NK-92 treated with Interleukin-12 subunit alpha and Interleukin-12 subunit beta, amount 100 ng/mL, for 24 hours (cell line): ENCODE results near the gene DHX38.
"Not testable (repeated sequence)": the region's sequence is repeated elsewhere in the genome, so short reads cannot be mapped to it uniquely, and the experiment has no call there.

ENCODE experiments used
- DNase-seq: peaks from one replicate; lab custom pipeline; 2025; lab: John Stamatoyannopoulos, UW

The DHX38 gene

DNA sequence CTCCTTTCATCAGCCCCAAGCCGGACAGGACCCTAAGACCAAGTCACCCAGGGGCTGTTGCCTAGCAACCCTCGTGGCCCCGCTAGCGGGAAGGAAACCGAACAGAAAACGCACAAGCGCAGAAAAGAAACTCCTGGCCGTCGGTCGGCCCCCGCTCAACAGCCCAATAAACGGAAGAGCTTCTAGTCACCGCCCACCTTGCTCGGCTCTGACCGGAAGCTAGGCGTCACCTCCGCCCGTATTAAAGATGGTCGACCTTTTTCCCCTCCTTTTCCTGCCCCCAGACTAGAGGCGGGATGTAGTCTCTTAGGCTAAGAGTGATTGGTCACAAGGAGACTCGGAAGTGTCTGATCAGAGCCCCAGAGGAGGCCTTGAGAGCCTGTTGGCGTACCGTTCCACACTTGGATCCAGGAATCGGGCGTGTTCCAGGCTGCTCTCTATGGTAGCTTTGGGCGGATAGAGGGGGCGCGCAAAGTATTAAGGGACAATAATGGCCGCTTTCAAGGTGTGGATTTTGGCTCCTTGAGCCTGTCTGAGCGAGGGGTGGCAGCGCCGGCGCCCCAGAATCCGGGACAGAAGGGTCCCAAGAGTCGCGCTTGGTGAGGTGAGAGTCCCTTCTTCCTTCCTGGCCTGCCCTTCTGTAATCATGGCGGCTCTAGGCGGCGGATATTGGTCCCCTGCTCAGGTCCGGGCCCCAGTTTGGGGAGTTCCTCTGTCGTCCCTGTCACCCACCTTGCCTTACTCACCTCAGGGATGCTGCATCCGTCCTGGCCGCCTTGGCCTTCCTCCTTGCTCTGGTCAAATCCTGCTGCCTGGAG, at the start of gene DHX38, which contains the start of gene TXNL4B:
DHX38 (plus strand) TSS at position 400 of the 818 bp plus-strand sequence. CDS start 2,311 bp downstream, outside the sequence.
TXNL4B (minus strand) TSS at position 173 of the 818 bp plus-strand sequence. CDS start 2,871 bp downstream, outside the sequence.
- peak; percentile 83 for DNase-seq

DNA sequence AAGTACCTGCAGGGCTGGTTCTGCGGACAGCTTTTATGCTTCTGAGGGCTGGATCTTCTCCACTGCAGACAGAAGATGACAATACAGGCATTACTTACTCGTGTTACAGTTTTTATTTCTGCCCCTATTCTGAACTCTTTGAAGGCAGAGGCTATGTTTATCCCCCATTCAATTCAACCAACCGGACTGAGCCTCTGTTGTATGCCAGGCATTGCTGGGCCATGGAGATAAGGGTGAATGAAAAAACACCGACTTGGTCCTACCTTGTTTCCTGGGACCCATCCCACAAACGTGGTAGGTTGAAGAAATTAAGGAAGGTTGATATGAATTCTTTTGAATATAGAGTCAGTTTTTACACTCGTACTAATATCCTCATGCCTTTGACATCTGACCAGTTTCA, 49.4 kb upstream of the DHX38 start:
- DNase-seq = no peak

DNA sequence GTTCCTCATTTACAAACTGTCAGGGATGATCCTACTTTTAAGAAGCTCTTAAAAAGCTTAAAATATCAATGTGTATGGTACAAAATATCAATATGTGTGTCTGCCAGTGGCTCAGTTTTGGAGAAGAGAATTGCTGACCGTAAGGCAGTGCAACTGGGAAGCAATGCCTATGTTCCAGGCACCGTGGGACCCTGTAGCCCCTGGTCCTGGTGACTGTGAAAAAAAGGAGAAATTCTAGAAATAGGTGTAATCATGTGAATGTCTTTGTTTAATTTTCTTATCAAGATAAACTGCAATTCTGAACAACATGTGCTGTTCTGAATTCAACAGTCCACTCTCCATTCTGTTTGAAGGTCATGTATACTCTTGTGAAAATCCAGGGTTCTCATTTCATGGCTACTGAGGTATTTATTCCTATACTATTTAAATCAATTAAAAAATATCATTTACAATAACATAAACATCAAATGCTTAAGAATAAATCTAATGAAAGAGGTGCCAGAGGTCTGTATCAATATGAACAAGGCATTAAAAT, 48.8 kb upstream of the DHX38 start:
- no peak for DNase-seq

DNA sequence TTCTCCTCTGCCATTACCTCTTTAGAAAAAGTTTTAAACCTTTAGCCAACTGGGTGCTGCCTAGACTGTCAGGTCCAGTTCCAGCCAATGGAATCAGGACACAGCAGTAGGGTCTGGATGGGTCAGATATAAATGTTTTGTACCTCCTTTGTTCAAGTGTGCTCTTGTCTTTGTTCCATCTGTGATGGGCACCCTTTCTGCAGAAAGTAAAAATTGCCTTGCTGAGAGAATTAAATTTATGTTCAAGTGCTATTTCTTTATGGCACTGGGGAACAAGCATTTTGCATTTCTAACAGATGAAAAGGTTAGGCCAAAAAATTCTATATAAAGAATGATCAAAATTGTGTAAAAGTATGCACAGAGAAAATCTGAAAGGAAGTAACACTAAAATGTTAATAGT, 44.5 kb upstream of the DHX38 start:
- no peak for DNase-seq

DNA sequence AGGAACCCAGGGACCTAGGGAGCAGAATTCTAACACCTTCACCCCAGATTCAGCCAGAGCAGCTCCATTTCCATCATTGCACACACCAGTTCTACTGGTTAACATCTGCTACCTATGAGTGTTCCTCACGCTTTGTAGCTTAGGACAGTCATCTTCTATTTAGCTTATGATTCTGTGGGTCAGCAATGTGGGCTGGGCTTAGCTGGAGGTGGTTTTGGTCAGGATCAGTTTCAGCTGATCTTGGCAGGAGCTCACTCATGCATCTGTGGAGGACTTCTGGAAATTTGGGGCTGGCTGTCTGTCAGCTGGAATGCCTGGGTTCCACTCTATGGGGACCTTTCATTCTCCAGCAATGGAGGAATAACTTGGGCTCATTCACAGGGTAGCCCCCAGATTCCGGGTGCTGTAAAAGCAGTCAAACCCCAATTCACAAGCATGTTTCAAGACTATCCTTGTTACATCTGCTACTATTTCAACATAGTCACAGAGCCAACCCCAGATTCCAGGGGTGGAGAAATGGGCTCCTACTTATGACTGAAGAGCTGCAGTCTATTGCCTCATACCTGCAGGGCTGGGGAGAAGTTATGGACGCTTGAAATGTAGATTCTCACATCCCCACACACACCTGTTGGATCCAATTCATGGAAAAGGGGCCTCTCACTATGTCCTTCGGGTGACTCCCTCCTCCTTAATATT, 42.7 kb upstream of the DHX38 start:
- no peak for DNase-seq

DNA sequence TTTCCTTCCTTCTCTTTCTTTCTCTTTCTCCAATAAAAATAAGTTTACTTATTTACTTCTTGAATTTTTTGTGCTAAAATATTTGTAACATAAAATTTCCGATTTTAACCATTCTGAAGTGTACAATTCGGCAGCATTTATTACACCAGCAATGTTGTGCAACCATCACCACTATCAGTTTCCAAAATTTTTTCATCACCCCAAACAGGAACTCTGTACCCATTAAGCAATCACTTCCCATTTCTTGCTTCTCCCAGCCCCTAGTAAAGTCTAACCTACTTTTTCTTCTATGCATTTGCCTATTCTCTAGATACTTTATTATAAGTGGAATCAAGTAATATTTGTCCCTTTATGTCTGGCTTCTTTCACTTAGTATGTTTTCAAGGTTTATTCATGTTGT, 41.8 kb upstream of the DHX38 start:
- DNase-seq = no peak

DNA sequence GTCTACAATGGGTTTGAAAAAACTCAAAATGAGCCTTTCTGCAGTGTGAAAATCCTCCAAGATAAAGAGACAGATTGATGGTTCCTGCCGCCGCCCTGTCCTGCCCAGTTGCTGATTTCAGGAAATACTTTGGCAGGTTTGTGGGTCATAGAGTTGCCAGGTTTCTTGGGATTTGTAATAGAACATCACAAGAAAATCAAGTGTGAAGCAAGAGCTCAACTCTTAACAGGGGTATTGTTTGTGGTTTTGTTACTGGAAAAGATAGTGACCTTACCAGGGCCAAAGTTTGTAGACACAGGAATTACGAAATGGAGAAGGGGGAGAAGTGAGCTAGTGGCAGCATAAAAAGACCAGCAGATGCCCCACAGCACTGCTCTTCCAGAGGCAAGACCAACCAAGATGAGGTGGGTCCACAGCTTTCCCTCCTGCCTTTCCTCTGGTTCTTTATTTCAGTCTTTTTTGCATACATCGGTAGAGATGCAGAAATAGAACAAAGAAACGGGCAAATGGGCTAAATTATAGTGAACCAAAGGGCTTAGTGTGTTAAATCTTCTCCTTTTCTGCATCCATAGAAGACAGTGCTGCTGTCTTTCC, 39.3 kb upstream of the DHX38 start, which contains the start of gene HP:
HP (plus strand) TSS at position 252 of the 594 bp plus-strand sequence; CDS start at position 400, 148 bp downstream.
- DNase-seq = not testable (repeated sequence)

DNA sequence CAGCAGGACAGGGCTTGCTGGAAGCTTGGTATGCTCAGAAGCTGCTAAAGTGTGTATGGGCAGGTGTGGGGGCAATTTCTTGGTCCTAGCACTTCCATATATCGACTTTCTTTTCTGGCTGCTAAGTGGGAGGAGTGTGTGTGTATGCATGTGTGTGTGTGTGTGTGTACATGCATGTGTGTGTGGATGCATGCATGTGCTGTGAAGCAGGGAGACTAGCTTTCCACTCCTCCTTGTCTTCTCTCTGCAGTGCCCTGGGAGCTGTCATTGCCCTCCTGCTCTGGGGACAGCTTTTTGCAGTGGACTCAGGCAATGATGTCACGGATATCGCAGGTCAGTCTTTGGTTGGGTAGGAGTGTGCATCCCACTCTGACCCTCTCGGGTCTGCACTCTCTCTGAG, 37.7 kb upstream of the DHX38 start:
- DNase-seq = no peak

DNA sequence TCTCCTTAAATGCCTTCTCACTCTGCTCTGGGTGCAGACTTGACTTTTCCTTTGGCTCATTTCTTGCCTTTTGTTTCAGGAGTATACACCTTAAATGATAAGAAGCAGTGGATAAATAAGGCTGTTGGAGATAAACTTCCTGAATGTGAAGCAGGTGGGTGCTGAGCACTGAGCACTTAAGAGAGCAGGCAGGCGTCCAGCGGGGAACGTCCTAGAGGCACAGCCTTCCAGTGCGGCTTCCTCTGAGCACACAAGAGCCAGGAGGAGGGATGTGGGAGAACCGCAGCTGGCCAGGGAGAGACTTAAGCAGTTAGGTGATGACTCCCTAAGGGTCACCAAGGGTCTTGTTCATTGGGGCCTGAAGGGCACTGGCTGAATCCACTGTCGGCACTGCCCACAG, 36.3 kb upstream of the DHX38 start:
- DNase-seq = not testable (repeated sequence)

DNA sequence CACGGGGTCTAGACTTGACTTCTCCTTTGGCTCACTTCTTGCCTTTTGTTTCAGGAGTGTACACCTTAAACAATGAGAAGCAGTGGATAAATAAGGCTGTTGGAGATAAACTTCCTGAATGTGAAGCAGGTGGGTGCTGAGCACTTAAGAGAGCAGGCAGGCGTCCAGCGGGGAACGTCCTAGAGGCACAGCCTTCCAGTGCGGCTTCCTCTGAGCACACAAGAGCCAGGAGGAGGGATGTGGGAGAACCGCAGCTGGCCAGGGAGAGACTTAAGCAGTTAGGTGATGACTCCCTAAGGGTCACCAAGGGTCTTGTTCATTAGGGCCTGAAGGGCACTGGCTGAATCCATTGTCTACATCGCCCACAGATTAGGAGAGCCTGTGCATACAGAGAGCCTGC, 34.6 kb upstream of the DHX38 start:
- DNase-seq = not testable (repeated sequence)

DNA sequence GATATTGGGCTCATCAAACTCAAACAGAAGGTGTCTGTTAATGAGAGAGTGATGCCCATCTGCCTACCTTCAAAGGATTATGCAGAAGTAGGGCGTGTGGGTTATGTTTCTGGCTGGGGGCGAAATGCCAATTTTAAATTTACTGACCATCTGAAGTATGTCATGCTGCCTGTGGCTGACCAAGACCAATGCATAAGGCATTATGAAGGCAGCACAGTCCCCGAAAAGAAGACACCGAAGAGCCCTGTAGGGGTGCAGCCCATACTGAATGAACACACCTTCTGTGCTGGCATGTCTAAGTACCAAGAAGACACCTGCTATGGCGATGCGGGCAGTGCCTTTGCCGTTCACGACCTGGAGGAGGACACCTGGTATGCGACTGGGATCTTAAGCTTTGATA, 33.2 kb upstream of the DHX38 start:
- no peak for DNase-seq

DNA sequence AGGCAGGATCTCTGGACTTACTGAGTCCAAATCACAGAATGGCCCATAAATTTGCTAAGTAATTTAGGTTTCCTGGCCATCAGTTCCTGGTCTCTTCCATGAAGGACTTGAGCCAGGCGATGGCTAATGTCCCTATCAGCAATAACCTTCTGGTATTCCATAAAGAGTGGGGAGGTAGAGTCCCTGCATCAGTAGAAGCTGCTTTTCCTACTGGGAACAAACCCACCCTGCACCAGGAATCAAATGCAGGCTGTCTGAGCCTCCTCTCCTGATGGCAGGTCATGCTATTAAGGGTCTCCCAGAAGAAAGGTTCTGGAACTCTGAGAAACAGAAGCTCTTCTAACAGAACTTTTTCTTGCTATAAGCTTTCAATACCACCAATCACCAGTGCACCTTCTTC, 32.1 kb upstream of the DHX38 start:
- DNase-seq = no peak

DNA sequence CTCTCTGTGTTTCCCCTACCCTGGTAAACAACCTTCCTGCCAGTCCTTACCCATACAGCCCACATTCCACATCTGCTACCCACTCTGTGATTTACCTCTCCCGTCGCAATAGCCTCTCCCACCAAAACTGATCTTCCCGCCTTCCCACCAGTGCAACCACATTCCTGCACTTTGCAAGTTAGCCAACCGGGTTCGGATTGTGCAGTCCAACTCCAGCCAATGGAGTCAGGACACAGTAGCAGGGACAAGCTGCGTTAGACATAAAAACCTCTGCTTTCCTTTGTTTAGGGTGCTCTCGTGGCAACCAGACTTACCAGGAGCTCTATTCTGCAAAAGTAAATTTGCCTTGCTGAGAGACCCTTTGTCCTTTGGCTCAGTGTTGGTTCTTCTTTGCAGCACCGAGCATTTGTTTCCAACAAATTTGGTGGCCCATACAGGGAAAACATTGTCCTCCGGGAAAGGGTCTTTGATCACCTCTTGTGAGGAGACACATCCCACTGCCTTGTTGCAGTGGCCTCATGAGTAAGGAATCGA, 29.2 kb upstream of the DHX38 start:
- DNase-seq = no peak

DNA sequence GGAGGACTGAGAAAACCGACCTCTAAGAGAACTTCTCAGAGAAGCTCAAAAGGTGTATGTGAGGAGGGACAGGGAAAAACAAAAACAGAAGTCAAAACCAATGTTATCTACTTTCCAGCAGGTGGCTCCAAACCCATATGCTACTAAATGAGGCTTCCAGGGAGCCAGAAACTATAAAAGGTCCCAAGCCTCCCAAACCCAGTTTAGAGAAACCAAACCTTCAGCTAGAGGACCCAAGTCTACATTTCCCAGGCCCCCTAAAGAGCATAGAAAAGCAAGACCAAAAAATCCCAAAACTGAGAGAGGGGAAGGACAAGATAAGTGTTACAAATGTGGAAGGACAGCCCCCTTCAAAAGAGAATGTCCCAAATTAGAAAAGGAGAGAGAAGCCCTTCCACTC, 26.9 kb upstream of the DHX38 start:
- no peak for DNase-seq

DNA sequence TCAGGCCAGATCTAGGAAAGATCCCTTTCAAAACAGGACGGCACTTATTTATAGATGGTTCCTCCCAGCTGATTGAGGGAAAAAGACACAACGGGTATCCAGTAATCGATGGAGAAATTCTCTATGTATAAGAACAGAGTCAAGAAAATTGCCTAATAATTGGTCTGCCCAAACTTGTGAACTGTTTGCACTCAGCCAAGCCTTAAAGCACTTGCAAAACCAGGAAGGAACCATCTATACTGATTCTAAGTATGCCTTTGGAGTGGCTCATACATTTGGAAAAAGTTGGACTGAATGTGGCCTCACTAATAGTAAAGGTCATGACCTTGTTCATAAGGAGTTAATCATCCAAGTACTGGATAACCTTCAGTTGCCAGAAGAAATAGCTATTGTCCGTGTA, 24.7 kb upstream of the DHX38 start:
- no peak for DNase-seq

DNA sequence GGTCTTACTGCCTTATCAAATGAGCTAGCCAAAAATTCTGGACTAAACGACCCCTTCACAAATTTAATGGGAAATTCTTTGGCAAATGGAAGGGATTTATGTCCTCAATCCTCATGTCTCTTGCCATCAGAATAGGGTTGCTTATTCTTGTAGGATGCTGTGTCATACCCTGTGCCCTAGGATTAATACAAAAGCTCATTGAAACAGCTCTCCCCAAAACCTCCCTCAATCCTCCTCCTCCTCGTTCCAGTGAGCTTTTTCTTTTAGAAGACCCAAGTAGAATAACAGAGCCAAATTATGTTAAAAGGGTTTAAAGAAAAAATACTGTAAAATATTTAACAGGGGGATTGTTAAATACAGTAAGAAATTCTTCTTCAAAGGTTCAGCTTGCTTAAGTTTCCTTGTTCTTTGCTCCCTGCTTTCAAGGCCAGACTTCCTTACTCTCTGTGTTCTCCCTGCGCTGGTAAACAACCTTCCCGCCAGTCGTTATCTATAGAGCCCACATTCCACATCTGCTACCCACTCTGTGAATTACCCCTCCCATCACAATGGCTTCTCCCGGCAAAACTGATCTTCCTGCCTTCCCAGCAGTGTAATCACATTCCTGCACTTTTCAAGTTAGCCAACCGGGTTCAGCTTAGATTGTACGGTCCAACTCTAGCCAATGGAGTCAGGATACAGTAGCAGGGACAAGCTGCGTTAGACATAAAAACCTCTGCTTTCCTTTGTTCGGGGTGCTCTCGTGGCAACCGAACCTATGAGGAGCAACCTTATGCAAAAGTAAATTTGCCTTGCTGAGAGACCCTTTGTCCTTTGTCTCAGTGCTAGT, 20.9 kb upstream of the DHX38 start:
- no peak for DNase-seq

DNA sequence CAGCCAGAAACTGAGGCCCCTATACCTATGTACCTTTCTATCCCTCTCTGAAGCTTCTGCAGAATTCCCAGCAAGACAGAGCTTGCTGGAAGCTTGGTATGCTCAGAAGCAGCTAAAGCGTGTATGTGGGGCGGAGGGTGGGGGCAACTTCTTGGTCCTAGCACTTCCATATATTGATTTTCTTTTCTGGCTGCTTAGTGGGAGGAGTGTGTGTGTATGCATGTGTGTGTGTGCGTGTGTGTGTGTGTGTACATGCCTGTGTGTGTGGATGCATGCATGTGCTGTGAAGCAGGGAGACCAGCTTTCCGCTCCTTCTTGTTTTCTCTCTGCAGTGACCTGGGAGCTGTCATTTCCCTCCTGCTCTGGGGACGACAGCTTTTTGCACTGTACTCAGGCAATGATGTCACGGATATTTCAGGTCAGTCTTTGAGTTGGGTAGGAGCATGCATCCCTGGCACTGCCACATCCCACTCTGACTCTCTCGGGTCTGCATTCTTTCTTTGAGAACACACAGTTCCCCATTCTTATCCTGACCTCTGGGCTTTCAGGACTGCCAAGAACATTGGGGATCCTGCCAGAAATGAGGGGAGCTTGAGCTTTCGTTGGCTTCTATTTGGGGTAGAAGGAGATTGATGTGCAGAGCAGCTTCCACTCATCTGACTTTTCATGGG, 20.0 kb upstream of the DHX38 start:
- DNase-seq = no peak

DNA sequence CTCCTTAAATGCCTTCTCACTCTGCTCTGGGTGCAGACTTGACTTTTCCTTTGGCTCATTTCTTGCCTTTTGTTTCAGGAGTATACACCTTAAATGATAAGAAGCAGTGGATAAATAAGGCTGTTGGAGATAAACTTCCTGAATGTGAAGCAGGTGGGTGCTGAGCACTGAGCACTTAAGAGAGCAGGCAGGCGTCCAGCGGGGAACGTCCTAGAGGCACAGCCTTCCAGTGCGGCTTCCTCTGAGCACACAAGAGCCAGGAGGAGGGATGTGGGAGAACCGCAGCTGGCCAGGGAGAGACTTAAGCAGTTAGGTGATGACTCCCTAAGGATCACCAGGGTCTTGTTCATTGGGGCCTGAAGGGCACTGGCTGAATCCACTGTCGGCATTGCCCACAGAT, 18.6 kb upstream of the DHX38 start:
- not testable (repeated sequence) for DNase-seq

DNA sequence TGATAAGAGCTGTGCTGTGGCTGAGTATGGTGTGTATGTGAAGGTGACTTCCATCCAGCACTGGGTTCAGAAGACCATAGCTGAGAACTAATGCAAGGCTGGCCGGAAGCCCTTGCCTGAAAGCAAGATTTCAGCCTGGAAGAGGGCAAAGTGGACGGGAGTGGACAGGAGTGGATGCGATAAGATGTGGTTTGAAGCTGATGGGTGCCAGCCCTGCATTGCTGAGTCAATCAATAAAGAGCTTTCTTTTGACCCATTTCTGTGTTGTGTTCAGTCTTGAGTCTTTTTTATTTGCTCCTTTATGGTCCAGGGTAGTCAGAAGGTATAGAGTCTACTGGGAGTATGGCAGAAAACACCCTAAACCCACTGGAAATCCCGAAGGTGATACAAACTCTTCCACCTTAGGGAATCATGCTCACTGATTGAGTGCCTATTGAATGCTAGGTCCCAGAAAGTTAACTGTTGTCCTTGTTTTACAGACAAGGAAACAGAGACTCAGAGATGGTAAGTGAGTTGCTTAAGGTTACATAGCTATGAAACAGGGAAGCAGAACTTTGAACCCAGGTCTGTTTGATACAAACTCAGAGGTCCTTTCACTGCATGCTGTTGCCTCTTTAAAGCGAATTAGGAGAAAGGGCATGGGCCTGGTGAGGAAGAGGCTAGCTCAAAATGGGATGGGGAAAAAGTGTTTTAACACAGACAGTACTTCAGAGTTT, 16.5 kb upstream of the DHX38 start:
- not testable (repeated sequence) for DNase-seq

DNA sequence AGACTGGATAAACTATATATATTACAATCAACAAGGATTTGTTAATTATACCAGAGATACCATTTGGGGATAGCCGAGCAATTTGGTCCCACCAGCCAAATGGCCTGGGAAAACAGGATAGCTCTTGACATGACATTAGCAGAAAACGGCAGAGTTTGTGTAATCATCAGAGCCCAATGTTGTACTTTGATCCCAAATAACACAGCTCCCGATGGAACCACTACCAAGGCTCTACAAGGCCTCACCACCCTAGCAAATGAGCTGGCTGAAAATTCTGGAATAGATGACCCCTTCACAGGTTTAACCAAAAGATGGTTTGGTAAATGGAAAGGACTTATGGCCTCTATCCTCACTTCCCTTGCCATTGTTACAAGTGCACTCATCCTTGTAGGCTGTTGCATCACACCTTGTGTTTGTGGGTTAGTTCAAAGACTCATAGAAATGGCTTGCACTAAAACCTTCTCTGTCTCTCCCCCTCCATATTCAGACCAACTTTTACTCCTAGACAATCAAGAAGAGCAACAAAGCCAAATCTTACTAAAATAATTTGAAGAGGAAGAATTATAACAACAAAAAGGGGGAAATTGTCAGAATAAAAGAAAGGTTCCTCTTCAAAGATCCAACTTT, 9.8 kb upstream of the DHX38 start:
- DNase-seq = no peak
